ENCODE measurements around the gene PGAM5. TPM values are rescaled to one million over a fixed set of nuclear protein-coding genes. Genes with fewer than 3 reads are reported as not detected.

The PGAM5 gene
- total and polyA plus RNA-seq, 2 of the 13 experiments (the other 11 are each of a cell fraction or from before 2014, with no cell fraction given), result 18.0 to 77.9 TPM

DNA sequence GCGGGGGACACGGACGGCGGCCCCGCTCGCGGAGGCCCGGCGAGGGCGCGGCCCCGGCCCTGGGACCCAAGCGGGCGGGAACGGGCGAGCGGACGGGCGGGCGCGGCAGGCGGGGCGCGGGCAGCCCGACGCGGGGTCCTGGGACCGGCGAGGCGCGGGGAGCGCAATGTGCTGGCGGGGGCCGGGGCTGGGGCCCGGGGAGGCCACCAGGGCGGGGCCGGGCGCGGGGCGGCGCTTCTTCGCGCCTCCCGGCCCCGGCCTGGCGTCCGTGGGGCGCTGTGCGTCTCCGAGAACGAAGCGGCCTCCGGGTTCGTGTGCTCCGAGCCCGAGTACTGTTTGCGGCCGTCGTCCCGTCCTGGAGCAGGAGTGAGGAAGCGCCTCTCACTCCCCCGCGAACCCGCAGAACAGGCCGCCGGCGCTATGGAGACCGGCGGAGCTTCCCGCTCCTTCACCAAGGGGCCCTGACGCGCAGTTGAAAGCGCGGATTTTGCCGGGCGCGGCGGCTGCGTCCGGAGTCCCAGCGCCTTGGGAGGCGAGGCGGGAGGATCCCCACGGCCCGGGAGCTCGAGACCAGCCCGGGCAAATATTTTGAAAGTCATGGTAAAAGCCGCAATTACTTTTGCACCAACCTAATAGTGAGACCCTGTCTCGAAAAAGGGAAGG lies 51.4 kb downstream of the PGAM5 start (continued):
- TF ChIP-seq ZFP82 (CRISPR knock-in tag; IDR thresholded peaks at IDR 0.05; ENCODE audit: borderline replicate concordance) (peak; percentile 61; the same call in 1 of the 2 replicates), NBN (conservative IDR thresholded peaks at IDR 0.05) (no peak), RBFOX2 (IDR thresholded peaks at IDR 0.05; ENCODE audit: low read depth, low read length) (peak; percentile 83), SIN3A (IDR thresholded peaks at IDR 0.05; ENCODE audit: borderline replicate concordance, low read depth, low read length) (no peak; the same call in 1 of the 2 replicates), ZNF605 (CRISPR knock-in tag; IDR thresholded peaks at IDR 0.05) (peak; percentile 46; the same call in 1 of the 2 replicates), ZNF788 (CRISPR knock-in tag; IDR thresholded peaks at IDR 0.05; ENCODE audit: borderline replicate concordance) (no peak; the same call in 1 of the 2 replicates), CCAR2 (optimal IDR thresholded peaks at IDR 0.05; ENCODE audit: low read depth, low read length) (no peak), YEATS2 (CRISPR knock-in tag; IDR thresholded peaks at IDR 0.05; ENCODE audit: borderline replicate concordance) (peak; percentile 47), ZNF468 (CRISPR knock-in tag; IDR thresholded peaks at IDR 0.05) (no peak), SNAI1 (CRISPR knock-in tag; IDR thresholded peaks at IDR 0.05; ENCODE audit: borderline replicate concordance) (no peak), CBX2 (IDR thresholded peaks at IDR 0.05; ENCODE audit: low read depth, low read length) (no peak), CBX2 (CRISPR knock-in tag; IDR thresholded peaks at IDR 0.05; ENCODE audit: low read depth) (no peak), KLF15 (CRISPR knock-in tag; IDR thresholded peaks at IDR 0.05; ENCODE audit: borderline replicate concordance) (0 out of 2 replicates have a peak, but pooled peaks have one; percentile 47)
- TF ChIP-seq, protein P1, sequence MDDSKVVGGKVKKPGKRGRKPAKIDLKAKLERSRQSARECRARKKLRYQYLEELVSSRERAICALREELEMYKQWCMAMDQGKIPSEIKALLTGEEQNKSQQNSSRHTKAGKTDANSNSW (CRISPR knock-in tag; IDR thresholded peaks at IDR 0.05; ENCODE audit: borderline replicate concordance), result no peak
- TF ChIP-seq, protein P2, sequence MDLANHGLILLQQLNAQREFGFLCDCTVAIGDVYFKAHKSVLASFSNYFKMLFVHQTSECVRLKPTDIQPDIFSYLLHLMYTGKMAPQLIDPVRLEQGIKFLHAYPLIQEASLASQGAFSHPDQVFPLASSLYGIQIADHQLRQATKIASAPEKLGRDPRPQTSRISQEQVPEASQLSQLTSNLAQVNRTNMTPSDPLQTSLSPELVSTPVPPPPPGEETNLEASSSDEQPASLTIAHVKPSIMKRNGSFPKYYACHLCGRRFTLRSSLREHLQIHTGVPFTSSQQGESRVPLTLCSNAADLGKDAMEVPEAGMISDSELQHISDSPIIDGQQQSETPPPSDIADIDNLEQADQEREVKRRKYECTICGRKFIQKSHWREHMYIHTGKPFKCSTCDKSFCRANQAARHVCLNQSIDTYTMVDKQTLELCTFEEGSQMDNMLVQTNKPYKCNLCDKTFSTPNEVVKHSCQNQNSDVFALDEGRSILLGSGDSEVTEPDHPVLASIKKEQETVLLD (CRISPR knock-in tag; IDR thresholded peaks at IDR 0.05; ENCODE audit: low read depth), result peak; percentile 93
- TF ChIP-seq, protein P3, sequence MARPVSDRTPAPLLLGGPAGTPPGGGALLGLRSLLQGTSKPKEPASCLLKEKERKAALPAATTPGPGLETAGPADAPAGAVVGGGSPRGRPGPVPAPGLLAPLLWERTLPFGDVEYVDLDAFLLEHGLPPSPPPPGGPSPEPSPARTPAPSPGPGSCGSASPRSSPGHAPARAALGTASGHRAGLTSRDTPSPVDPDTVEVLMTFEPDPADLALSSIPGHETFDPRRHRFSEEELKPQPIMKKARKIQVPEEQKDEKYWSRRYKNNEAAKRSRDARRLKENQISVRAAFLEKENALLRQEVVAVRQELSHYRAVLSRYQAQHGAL (CRISPR knock-in tag; IDR thresholded peaks at IDR 0.05; ENCODE audit: not compliant biosample characterization), result no peak
- TF ChIP-seq, protein P4, sequence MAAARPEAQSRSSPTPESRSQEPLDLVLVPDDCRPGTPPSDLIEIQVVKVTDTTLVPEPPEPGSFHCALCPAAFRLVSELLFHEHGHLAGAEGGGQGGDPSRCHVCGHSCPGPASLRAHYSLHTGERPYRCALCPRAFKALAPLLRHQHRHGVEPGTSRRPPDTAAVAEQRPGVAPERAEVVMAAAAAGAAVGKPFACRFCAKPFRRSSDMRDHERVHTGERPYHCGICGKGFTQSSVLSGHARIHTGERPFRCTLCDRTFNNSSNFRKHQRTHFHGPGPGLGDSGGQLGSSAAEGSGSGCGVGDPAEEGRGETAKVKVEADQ (CRISPR knock-in tag; IDR thresholded peaks at IDR 0.05; ENCODE audit: borderline replicate concordance), result no peak
- TF ChIP-seq, protein P5, sequence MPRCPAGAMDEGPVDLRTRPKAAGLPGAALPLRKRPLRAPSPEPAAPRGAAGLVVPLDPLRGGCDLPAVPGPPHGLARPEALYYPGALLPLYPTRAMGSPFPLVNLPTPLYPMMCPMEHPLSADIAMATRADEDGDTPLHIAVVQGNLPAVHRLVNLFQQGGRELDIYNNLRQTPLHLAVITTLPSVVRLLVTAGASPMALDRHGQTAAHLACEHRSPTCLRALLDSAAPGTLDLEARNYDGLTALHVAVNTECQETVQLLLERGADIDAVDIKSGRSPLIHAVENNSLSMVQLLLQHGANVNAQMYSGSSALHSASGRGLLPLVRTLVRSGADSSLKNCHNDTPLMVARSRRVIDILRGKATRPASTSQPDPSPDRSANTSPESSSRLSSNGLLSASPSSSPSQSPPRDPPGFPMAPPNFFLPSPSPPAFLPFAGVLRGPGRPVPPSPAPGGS (CRISPR knock-in tag; IDR thresholded peaks at IDR 0.05), result no peak
- TF ChIP-seq, protein P6, sequence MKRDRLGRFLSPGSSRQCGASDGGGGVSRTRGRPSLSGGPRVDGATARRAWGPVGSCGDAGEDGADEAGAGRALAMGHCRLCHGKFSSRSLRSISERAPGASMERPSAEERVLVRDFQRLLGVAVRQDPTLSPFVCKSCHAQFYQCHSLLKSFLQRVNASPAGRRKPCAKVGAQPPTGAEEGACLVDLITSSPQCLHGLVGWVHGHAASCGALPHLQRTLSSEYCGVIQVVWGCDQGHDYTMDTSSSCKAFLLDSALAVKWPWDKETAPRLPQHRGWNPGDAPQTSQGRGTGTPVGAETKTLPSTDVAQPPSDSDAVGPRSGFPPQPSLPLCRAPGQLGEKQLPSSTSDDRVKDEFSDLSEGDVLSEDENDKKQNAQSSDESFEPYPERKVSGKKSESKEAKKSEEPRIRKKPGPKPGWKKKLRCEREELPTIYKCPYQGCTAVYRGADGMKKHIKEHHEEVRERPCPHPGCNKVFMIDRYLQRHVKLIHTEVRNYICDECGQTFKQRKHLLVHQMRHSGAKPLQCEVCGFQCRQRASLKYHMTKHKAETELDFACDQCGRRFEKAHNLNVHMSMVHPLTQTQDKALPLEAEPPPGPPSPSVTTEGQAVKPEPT (CRISPR knock-in tag; IDR thresholded peaks at IDR 0.05; ENCODE audit: low read depth), result no peak
- TF ChIP-seq, protein P7, sequence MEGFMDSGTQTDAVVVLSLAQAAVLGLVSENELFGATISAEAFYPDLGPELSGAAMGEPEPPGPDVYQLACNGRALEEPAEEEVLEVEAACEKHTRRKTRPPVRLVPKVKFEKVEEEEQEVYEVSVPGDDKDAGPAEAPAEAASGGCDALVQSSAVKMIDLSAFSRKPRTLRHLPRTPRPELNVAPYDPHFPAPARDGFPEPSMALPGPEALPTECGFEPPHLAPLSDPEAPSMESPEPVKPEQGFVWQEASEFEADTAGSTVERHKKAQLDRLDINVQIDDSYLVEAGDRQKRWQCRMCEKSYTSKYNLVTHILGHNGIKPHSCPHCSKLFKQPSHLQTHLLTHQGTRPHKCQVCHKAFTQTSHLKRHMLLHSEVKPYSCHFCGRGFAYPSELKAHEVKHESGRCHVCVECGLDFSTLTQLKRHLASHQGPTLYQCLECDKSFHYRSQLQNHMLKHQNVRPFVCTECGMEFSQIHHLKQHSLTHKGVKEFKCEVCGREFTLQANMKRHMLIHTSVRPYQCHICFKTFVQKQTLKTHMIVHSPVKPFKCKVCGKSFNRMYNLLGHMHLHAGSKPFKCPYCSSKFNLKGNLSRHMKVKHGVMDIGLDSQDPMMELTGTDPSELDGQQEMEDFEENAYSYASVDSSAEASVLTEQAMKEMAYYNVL (CRISPR knock-in tag; IDR thresholded peaks at IDR 0.05; ENCODE audit: borderline replicate concordance), result no peak; the same call in 1 of the 2 replicates
